IPS-NIHi11 (cell line): ENCODE measurements around the gene KRTAP6-3.

Experiments used
- DNase-seq: peaks from one replicate; pipeline ENCODE4 v3.0.0; 2012; ENCODE audit warnings: mixed read lengths, low spot score

KRTAP6-3 gene, protein sequence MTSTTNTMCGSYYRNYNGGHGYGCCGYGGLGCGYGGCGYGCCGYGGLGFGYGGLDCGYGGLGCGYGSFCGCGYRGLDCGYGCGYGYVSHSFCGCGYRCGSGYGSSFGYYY

GRCh38 chr21:30592140-30592539 lies at the start of gene KRTAP6-3:
KRTAP6-3 (plus strand) TSS chr21:30592440; CDS start chr21:30592446, 6 bp downstream.
- DNase-seq: no peak

DNA sequence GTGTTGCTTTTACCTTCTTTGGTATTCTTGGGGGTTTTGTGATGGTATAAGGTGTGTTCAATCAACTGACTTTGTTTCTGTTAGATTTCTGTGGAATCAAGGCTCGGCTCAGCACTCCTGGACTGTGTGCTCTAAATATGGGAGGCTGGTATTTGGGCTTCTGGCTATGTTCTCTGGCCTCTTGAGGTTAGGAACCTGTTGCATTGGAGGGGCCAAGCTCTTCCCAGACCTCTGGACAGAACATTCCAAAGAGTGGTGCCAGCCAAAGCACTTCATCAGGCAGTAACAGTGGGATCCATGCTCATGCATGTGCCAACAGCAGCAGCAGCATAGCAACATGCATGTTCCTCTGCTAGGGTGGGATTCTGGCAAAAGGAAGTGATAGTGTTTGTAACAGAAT lies 39.5 kb upstream of the KRTAP6-3 start:
- no peak for DNase-seq

- no peak for DNase-seq
Observed at GRCh38 chr21:30555095-30555494, 37.1 kb upstream of the KRTAP6-3 start.

DNA sequence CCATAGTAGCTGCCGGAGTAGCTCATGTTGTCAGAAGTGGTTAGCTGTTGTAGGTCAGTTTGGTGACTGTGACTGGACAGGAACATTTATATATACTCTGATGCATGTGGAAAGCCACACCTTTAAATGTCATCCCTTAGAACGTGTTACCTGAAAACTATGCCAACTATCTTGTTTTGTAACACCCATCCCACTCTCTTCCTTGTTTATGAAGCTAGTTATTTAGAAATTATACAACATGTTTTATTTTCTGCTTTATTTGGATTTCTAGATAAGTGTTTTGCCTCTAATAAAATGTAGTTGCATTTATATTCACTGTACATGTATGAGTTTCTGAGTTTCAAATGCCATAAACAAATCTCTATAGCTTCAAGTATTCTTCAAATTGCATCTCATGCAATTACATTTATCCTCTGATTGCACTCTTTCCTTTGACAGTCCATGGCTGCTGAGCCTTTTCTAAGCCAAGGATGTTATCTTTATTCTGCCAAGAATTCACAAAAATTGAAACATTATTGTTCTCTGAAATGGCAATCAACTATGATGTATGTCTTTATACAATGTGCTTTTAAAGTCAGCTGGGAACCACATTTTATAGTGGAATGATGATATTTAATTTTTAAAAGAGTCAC lies 30.9 kb upstream of the KRTAP6-3 start, which contains the start of gene KRTAP19-7:
Gene KRTAP19-7 (minus strand): TSS at position 51 of the 632 bp plus-strand sequence. CDS start 25 bp downstream, at position 26.
- DNase-seq: no peak

GRCh38 chr21:30561957-30562356 lies 30.3 kb upstream of the KRTAP6-3 start:
- DNase-seq: no peak

DNA sequence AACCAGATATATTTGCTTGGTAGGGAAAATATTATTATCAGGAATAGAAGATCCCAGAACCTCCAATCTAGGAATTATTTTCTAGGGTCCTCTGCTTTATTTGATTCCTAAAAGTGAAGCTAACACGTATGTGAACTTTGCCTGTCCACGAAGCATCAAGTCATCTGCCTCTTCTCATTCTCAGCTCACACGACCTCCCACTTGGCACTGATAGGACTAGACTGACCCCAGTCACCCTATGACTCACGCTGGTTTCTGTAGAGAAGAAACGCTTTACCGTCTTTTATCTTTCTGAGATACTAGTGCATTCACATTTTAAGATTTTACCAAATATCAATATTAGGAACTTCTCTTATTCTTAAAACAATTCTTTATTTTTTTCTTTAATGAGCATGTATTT lies 29.2 kb upstream of the KRTAP6-3 start:
- DNase-seq: no peak

DNA sequence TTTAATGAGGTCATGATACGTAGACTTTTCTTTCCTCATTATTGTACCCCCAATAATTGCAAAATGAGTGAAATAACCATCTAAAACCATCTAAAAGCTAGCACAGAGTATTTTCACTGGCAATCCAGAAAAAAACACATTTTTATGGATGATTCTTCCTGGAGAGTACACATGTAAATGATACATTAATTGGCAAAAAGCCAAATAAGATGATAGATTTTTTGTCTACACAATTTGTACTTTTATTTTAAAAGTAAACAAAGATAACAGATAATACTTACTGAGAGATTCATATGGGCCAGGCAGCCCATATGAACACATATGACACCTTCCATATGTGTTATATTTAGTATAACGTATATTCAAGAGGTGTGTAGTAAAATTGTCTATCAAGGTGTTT lies 28.6 kb upstream of the KRTAP6-3 start:
- DNase-seq: no peak

GRCh38 chr21:30567617-30568016 lies 24.6 kb upstream of the KRTAP6-3 start:
- no peak for DNase-seq

DNA sequence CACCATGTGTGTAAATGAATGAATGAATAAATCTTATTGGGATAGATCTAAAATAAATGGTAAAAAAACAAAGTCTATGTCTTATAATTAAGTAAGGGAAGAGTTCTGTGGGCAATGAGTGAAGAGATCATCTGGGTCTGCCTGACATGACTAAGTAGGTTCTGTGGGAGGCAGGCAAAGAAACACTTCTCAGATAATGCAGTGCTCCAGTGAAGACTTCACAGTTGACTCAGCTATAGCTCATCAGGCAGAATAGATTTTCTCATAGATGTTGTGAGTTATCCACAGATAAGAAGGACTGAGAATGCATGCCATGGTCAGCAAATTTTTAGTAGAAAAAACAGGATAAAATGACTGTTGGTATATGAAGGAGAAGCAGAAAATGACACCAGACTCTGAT lies 14.5 kb upstream of the KRTAP6-3 start:
- no peak for DNase-seq

DNA sequence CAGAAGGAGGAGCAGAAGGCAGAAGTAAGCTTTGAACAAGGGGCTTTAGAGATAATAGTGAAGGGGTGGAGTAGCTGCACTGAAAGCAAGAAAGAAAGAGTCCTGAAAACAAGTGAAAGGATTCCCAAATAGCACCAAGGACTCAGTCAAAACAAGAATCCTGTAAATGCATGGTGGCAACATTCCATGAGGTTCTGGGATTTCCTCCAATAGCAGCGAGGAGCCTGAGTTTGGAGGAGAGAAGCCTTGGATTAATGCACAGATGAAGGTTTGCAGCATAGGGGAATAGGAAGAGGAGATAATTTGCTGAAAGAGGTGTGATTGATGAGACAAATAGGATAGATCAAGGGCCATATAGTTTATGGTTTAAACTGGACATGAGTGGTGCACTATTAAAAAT lies 12.9 kb upstream of the KRTAP6-3 start:
- no peak for DNase-seq

- DNase-seq: no peak
Observed at GRCh38 chr21:30580132-30580531, 12.1 kb upstream of the KRTAP6-3 start.

DNA sequence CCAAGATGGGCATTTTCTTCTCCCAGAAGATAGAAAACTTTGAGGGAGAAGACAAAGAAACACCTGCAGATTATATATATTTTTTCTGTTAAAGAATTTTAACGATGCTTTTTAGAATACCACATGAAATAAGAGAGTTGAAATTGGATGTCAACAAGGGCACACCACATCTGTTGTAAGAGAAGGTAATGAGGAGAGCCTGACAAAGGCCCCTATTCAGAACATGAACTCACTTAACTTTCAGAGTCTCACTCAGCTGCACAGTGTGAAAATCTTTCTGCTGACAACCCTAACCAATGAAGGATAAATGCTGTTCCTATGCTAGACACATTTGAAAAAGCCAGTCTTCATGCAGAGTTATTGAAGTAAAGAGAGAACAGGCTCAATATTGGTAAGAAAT lies 9.4 kb upstream of the KRTAP6-3 start:
- no peak for DNase-seq

DNA sequence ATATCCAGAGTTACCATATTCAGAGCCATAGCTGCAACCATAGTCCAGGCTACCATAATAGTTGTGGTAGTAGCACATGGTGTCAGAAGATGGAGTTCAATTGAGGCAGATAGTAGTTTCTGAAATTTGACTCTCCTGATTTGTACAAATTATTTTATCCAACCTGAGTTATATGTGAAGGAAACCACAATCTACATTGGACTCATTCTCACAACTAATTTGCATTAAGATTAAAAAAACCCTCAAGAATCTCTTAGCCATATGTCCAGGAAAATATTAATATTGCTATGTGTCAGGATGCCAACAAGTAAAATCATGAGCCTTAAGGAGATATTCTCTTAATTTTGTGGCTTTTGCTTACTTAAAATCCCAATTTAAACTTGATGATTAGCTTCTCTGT lies 1.9 kb upstream of the KRTAP6-3 start, which contains the start of gene KRTAP22-2:
Gene KRTAP22-2 (minus strand): TSS at position 101 of the 400 bp plus-strand sequence.
- no peak for DNase-seq

DNA sequence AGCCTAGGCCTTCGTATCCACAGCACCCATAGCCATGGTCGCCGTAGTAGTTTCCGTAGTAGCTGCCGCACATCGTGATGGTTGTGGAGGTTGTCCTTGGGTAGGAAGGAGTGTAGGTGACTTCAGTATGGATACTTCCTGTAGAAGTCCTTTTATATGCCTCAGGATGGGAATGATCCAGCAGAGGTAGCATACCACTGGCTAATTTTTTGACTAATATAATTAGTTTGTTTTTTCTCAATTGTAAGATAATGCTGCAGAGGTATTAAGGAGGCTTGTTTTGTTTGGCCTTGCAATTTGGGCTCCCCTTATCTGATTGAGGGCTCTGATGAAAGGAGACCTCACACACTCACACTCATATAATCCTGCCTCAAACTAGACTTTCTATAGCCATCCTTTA lies 6.6 kb downstream of the KRTAP6-3 start, which contains the start of gene KRTAP6-2:
Gene KRTAP6-2 (minus strand): TSS at position 101 of the 400 bp plus-strand sequence. CDS start 28 bp downstream, at position 73.
- no peak for DNase-seq

DNA sequence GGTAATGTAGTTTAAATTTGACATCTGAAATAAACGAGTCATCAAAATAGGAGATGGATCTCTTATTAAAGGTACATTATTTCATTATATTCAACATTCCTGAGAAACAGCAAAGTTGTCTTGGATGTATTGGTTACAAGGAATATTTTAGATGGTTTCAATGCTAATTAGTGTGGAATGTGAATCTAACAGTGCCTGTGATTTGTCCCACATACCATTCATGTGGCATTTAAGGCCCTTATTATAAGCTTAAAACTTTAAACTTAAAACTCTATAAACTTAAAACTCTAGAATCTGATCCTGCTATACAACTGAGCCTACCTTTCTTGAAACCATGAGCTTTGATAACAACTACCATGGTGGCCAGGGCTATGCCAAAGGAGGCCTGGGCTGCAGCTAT lies 8.5 kb downstream of the KRTAP6-3 start, which contains the start of gene KRTAP22-1:
Gene KRTAP22-1 (plus strand): TSS at position 301 of the 400 bp plus-strand sequence.
- no peak for DNase-seq

- DNase-seq: no peak
Observed at GRCh38 chr21:30605968-30606367, 13.7 kb downstream of the KRTAP6-3 start.

GRCh38 chr21:30612132-30612531 lies 19.9 kb downstream of the KRTAP6-3 start:
- DNase-seq: no peak

DNA sequence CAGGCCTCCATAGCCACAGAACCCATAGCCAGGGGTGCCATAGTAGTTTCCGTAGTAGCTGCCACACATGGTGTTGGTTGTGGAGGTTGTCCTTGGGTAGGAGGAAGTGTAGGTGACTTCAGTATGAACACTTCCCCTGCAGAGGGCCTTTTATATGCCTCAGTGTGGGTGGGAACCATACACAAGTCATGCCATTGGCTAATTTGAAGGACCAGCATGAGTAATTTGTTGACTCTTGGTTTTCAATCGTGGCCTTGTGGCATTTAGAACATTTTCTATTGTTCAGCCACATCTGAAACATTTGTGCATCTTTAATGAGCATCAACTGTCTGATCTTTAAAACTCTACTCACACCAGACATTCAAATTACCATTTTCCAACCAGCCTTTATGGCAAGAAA lies 21.6 kb downstream of the KRTAP6-3 start, which contains the start of gene KRTAP6-1:
Gene KRTAP6-1 (minus strand): TSS at position 95 of the 400 bp plus-strand sequence. CDS start 26 bp downstream, at position 69.
- DNase-seq: no peak

DNA sequence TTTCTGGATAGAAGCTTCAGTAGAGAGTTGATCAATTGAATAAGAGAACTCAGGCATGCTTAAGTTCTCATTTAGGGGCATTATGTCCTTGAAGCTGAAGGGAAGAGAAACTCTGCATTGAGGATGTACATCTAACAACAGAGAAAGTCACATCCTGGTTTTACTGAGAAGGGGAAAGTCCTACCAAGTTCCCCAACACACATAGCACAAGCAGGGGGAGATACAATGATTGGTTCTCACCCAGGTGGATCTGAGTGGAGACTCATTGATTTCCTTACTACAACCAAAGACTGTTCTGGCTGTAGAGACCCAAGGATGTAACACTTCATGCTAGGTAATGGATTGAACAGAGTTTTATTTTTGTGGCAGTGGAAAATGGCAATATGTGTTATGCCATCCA lies 23.0 kb downstream of the KRTAP6-3 start:
- no peak for DNase-seq

GRCh38 chr21:30616125-30616524 lies 23.9 kb downstream of the KRTAP6-3 start, which contains the start of gene KRTAP20-1:
KRTAP20-1 (plus strand) TSS chr21:30616425; CDS start chr21:30616455, 30 bp downstream.
- no peak for DNase-seq

GRCh38 chr21:30620080-30620479 lies 27.8 kb downstream of the KRTAP6-3 start:
- DNase-seq: no peak

DNA sequence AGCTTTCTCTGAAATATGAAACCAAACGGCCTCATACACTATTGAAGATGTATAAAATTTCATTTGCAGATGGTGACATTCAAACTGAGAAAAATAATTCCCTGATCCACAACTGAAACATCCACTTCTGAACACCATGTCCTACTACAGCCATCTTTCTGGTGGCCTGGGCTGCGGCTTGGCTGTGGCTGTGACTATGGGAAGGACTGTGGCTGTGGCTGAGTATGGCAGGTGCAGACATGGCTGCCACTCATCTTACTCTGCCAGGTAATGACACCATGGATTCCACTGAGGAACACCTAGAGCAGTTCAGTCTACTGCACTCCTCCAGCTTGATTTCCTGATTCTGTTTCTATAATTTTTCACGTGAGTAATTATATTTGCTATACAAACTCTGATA lies 28.3 kb downstream of the KRTAP6-3 start, which contains the start of gene KRTAP20-4:
Gene KRTAP20-4 (plus strand): TSS at position 106 of the 400 bp plus-strand sequence.
- DNase-seq: no peak

DNA sequence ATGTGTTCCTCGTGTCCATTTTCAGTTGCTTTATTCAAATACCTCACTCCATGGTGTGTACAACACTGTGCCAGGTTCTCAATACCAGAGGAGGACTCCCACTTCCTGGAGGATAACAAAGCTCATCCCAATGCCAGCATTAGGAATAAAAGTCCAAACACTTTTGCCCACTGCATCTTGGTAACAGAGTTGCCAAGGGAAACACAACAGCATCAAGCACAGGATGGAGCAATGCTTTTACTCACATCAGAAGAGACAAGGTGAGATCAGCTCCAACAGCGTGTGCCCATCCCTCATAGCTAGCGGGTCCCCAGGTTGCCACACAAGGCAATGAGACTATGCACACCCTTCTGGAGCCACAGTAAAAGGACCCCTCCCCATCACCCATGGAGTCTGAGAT lies 31.1 kb downstream of the KRTAP6-3 start:
- DNase-seq: no peak
